Measurements from ENCODE around the gene CMSS1. TPM values are rescaled to one million over a fixed set of nuclear protein-coding genes. Genes with fewer than 3 reads are reported as not detected.

Gene CMSS1
- total and polyA plus RNA-seq, 5 donors from 2014 or later: 20.5 to 34.0 (median 22.0) TPM

DNA sequence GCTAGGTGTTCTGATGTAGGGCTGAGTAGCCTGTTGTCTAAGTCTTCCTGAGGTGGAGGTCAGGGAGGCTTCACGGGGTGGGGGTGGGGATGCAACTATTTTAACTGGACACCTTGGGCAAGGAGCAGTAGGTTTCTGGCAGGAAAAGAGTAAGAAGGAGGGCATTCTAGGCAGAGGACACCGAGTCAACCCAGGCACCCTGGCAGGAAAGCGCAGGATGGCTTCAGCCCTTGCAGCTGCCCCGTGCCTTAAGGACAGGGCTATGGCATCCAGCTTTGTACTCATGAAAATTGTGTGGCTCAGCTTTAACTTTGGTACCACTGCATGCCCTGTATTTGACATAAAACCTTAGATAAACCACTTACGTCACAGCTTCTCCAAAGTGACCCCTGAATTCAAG is 303.0 kb downstream of the CMSS1 start:
- no peaks in the 10 kb centered on the region for H3K9me3 ChIP-seq (ENCODE audit: control insufficient read depth in 2 of 2, low read length in 2 of 2)
- Mint-ChIP-seq H3K4me1 (peaks cover 0 to 3% (median 0%) of the 10 kb centered on the region in 4 donors), H3K9me3 (no peaks in the 10 kb centered on the region), H3K27ac (no peak overlapping the region), H3K4me3 (no peak overlapping the region), H3K27me3 (no peaks in the 10 kb centered on the region), H3K36me3 (peaks cover 11% of the 10 kb centered on the region)
- ATAC-seq (ENCODE audit: low read depth in 2 of 2) (no peak), DNase-seq (no peak)
- no peaks in the 10 kb centered on the region for H3K27me3 ChIP-seq (ENCODE audit: control insufficient read depth, insufficient read depth, low read length)
- H3K36me3 ChIP-seq (ENCODE audit: control insufficient read depth, insufficient read depth, low read length): no peaks in the 10 kb centered on the region
- H3K27ac ChIP-seq (ENCODE audit: insufficient read depth, low read length, poor library complexity, severe bottlenecking): no peak overlapping the region
- H3K4me3 ChIP-seq (ENCODE audit: low read depth, low read length): no peak overlapping the region
- no peaks in the 10 kb centered on the region for H3K4me1 ChIP-seq (ENCODE audit: control insufficient read depth, insufficient read depth, low read length, poor library complexity, severe bottlenecking)

DNA sequence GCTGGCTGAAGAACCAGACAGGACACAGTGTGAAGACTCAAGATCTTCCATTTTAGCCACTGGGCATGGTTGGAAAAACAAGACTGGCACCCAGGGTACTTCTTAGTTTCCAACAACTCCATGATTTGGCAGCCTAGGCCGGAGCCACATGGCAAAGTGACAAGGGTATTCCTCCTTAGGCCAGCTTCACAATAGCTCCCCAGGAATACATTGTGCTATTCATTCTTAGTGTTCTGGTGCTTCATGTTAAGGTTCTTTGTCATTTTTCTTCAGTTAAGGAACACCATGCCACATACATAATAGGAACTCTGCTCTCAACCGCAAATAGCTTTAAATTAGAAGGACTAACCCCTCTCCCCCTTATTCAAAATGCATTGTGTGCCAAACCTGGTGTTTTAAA is 304.7 kb downstream of the CMSS1 start:
- Mint-ChIP-seq H3K36me3 (peaks cover 11% of the 10 kb centered on the region), H3K9me3 (no peaks in the 10 kb centered on the region), H3K4me1 (peaks cover 0 to 3% (median 0%) of the 10 kb centered on the region in 4 donors), H3K4me3 (no peak overlapping the region), H3K27me3 (no peaks in the 10 kb centered on the region), H3K27ac (no peak overlapping the region)
- Histone ChIP-seq H3K27me3 (ENCODE audit: control insufficient read depth, insufficient read depth, low read length) (no peaks in the 10 kb centered on the region), H3K4me1 (ENCODE audit: control insufficient read depth, insufficient read depth, low read length, poor library complexity, severe bottlenecking) (no peaks in the 10 kb centered on the region), H3K9me3 (ENCODE audit: control insufficient read depth in 2 of 2, low read length in 2 of 2) (no peaks in the 10 kb centered on the region), H3K36me3 (ENCODE audit: control insufficient read depth, insufficient read depth, low read length) (no peaks in the 10 kb centered on the region), H3K4me3 (ENCODE audit: low read depth, low read length) (no peak overlapping the region), H3K27ac (ENCODE audit: insufficient read depth, low read length, poor library complexity, severe bottlenecking) (no peak overlapping the region)
- ATAC-seq (ENCODE audit: low read depth in 2 of 2) (no peak), DNase-seq (no peak)

DNA sequence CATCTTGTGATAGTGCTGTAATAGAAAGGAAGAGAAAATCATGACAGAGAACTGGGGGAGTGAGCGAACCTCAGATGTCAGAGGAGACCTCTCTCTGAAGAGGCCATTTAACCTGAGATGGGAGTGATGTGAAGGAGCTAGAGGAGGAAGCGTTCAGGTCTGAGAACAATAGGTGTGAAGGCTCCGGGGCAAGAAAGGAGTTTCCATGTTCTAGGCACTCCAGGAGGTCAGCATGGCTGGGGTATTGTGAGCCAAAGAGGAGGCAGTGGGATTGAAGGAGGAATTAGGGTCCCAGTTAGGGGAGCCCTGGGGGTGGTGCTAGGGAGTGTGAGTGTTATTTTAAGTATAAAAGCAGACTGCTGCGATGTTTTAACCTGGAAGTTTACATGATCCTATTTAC is 305.4 kb downstream of the CMSS1 start:
- Histone ChIP-seq H3K4me1 (ENCODE audit: control insufficient read depth, insufficient read depth, low read length, poor library complexity, severe bottlenecking) (no peaks in the 10 kb centered on the region), H3K4me3 (ENCODE audit: low read depth, low read length) (no peak overlapping the region), H3K9me3 (ENCODE audit: control insufficient read depth in 2 of 2, low read length in 2 of 2) (no peaks in the 10 kb centered on the region), H3K27ac (ENCODE audit: insufficient read depth, low read length, poor library complexity, severe bottlenecking) (no peak overlapping the region), H3K36me3 (ENCODE audit: control insufficient read depth, insufficient read depth, low read length) (no peaks in the 10 kb centered on the region), H3K27me3 (ENCODE audit: control insufficient read depth, insufficient read depth, low read length) (no peaks in the 10 kb centered on the region)
- H3K36me3 Mint-ChIP-seq: peaks cover 11% of the 10 kb centered on the region
- no peak overlapping the region for H3K4me3 Mint-ChIP-seq
- no peaks in the 10 kb centered on the region for H3K9me3 Mint-ChIP-seq
- ATAC-seq (ENCODE audit: low read depth in 2 of 2) (no peak), DNase-seq (no peak)
- no peaks in the 10 kb centered on the region for H3K27me3 Mint-ChIP-seq
- H3K4me1 Mint-ChIP-seq: peaks cover 0 to 3% (median 0%) of the 10 kb centered on the region in 4 donors
- H3K27ac Mint-ChIP-seq: no peak overlapping the region

GRCh38 chr3:100124201-100124761 is 306.6 kb downstream of the CMSS1 start:
- no peak for ATAC-seq (ENCODE audit: low read depth in 2 of 2)
- H3K36me3 Mint-ChIP-seq: peaks cover 11% of the 10 kb centered on the region
- DNase-seq: no peak
- peaks cover 0 to 1% (median 0%) of the 10 kb centered on the region in 4 donors for H3K4me1 Mint-ChIP-seq
- no peak overlapping the region for H3K4me3 Mint-ChIP-seq
- H3K36me3 ChIP-seq (ENCODE audit: control insufficient read depth, insufficient read depth, low read length): no peaks in the 10 kb centered on the region
- no peak overlapping the region for H3K27ac ChIP-seq (ENCODE audit: insufficient read depth, low read length, poor library complexity, severe bottlenecking)
- no peaks in the 10 kb centered on the region for H3K9me3 ChIP-seq (ENCODE audit: control insufficient read depth in 2 of 2, low read length in 2 of 2)
- H3K27me3 Mint-ChIP-seq: no peaks in the 10 kb centered on the region
- no peaks in the 10 kb centered on the region for H3K4me1 ChIP-seq (ENCODE audit: control insufficient read depth, insufficient read depth, low read length, poor library complexity, severe bottlenecking)
- H3K9me3 Mint-ChIP-seq: no peaks in the 10 kb centered on the region
- H3K27me3 ChIP-seq (ENCODE audit: control insufficient read depth, insufficient read depth, low read length): no peaks in the 10 kb centered on the region
- no peak overlapping the region for H3K27ac Mint-ChIP-seq
- no peak overlapping the region for H3K4me3 ChIP-seq (ENCODE audit: low read depth, low read length)

DNA sequence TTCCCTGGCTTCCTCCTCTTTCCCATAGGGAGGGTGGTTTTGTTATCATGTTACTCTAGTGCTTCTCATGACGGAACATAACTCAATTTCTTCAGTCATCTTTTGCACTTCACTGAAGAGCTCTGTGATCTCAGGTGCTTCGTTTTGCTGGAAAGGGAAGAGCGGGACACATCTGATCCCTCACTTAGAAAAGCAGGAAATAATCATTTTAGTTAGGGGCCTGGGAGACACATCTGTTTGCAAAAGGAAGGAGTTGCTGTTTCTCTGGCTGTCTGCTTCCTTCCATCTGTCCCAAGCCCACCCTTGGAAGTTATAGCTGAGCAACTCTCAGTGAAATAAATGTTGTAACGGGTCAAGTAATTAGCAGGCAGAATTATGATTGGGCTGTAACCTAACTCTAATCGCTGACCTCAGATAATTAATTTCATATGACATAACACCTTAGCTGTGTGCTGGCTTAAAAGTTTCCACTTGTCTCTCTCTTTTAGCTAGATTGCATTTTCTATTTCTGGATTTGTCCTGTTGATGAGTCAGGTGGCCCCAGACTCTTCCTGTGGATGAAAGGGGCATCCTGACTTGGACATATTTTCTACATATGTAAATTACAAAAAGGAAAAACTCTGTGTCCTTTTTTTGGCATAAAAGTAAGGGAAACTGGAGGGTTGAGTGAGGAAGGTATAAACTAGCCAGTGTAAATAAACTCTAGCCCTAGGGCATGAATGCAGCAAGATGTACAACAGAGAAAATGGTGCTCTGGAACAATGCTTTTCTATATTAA is 307.7 kb downstream of the CMSS1 start:
- no peaks in the 10 kb centered on the region for H3K4me1 Mint-ChIP-seq
- Histone ChIP-seq H3K9me3 (ENCODE audit: control insufficient read depth in 2 of 2, low read length in 2 of 2) (no peaks in the 10 kb centered on the region), H3K4me3 (ENCODE audit: low read depth, low read length) (no peak overlapping the region), H3K27ac (ENCODE audit: insufficient read depth, low read length, poor library complexity, severe bottlenecking) (no peak overlapping the region), H3K27me3 (ENCODE audit: control insufficient read depth, insufficient read depth, low read length) (no peaks in the 10 kb centered on the region), H3K4me1 (ENCODE audit: control insufficient read depth, insufficient read depth, low read length, poor library complexity, severe bottlenecking) (no peaks in the 10 kb centered on the region), H3K36me3 (ENCODE audit: control insufficient read depth, insufficient read depth, low read length) (no peaks in the 10 kb centered on the region)
- H3K27ac Mint-ChIP-seq: no peak overlapping the region
- DNase-seq (no peak), ATAC-seq (ENCODE audit: low read depth in 2 of 2) (no peak)
- peaks cover 11% of the 10 kb centered on the region for H3K36me3 Mint-ChIP-seq
- no peaks in the 10 kb centered on the region for H3K9me3 Mint-ChIP-seq
- H3K4me3 Mint-ChIP-seq: no peak overlapping the region
- no peaks in the 10 kb centered on the region for H3K27me3 Mint-ChIP-seq

DNA sequence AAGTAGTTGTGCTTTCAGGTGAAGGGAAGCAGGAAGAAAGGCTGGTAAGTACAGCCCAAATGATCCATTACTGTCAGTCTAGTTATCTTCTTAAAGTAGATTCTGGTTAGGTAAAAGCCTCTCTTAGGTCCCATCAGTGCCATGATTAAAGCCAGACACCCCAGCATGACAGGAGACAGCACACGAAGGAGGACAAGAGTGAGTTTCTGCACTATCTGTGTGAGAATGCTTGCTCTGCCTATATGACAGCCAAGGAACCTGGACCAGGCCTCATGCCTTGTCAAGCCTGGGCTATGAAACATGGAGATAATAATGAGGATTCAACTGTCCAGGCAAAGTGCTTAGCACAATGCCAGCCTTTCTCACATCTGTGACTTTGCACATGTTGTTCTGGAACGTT is 310.1 kb downstream of the CMSS1 start:
- peaks cover 11% of the 10 kb centered on the region for H3K36me3 Mint-ChIP-seq
- Histone ChIP-seq H3K4me1 (ENCODE audit: control insufficient read depth, insufficient read depth, low read length, poor library complexity, severe bottlenecking) (no peaks in the 10 kb centered on the region), H3K9me3 (ENCODE audit: control insufficient read depth in 2 of 2, low read length in 2 of 2) (no peaks in the 10 kb centered on the region), H3K27me3 (ENCODE audit: control insufficient read depth, insufficient read depth, low read length) (no peaks in the 10 kb centered on the region), H3K36me3 (ENCODE audit: control insufficient read depth, insufficient read depth, low read length) (no peaks in the 10 kb centered on the region), H3K4me3 (ENCODE audit: low read depth, low read length) (no peak overlapping the region), H3K27ac (ENCODE audit: insufficient read depth, low read length, poor library complexity, severe bottlenecking) (no peak overlapping the region)
- ATAC-seq (ENCODE audit: low read depth in 2 of 2) (no peak), DNase-seq (no peak)
- H3K4me1 Mint-ChIP-seq: no peaks in the 10 kb centered on the region
- no peaks in the 10 kb centered on the region for H3K9me3 Mint-ChIP-seq
- H3K4me3 Mint-ChIP-seq: no peak overlapping the region
- no peaks in the 10 kb centered on the region for H3K27me3 Mint-ChIP-seq
- no peak overlapping the region for H3K27ac Mint-ChIP-seq

- no peaks in the 10 kb centered on the region for H3K9me3 Mint-ChIP-seq
- peaks cover 6% of the 10 kb centered on the region for H3K36me3 Mint-ChIP-seq
- Histone ChIP-seq H3K4me3 (ENCODE audit: low read depth, low read length) (no peak overlapping the region), H3K27me3 (ENCODE audit: control insufficient read depth, insufficient read depth, low read length) (no peaks in the 10 kb centered on the region), H3K9me3 (ENCODE audit: control insufficient read depth in 2 of 2, low read length in 2 of 2) (no peaks in the 10 kb centered on the region), H3K4me1 (ENCODE audit: control insufficient read depth, insufficient read depth, low read length, poor library complexity, severe bottlenecking) (no peaks in the 10 kb centered on the region), H3K36me3 (ENCODE audit: control insufficient read depth, insufficient read depth, low read length) (no peaks in the 10 kb centered on the region), H3K27ac (ENCODE audit: insufficient read depth, low read length, poor library complexity, severe bottlenecking) (no peak overlapping the region)
- no peak overlapping the region for H3K4me3 Mint-ChIP-seq
- H3K4me1 Mint-ChIP-seq: no peaks in the 10 kb centered on the region
- H3K27me3 Mint-ChIP-seq: no peaks in the 10 kb centered on the region
- H3K27ac Mint-ChIP-seq: no peak overlapping the region
- DNase-seq (no peak), ATAC-seq (ENCODE audit: low read depth in 2 of 2) (no peak)
These were observed 310.9 kb downstream of the CMSS1 start for GRCh38 chr3:100128565-100128964.

DNA sequence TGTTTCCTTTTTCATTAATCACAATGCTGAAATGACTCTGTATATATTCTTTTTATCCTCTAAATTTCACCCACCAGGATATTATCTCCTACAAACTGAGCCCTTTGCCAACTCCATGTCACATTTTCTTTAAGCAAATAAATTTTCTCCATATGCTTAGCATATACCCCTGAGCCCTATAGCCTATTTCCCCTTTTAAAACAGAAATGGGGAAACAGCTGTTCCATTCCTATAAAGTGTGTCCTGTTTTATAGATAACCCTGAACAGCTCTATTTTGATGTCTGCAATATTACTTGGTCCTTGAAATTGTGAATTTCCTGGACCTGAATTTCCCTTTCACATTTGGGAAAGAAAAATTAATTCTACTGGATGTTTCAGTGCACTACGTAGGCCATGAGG is 312.3 kb downstream of the CMSS1 start:
- Mint-ChIP-seq H3K27me3 (no peaks in the 10 kb centered on the region), H3K9me3 (no peaks in the 10 kb centered on the region)

More for the DNA sequence above, 312.3 kb downstream of the CMSS1 start:
- no peak overlapping the region for H3K4me3 ChIP-seq (ENCODE audit: low read depth, low read length)
- no peak overlapping the region for H3K27ac ChIP-seq (ENCODE audit: insufficient read depth, low read length, poor library complexity, severe bottlenecking)
- H3K4me1 ChIP-seq (ENCODE audit: control insufficient read depth, insufficient read depth, low read length, poor library complexity, severe bottlenecking): no peaks in the 10 kb centered on the region
- H3K27me3 ChIP-seq (ENCODE audit: control insufficient read depth, insufficient read depth, low read length): no peaks in the 10 kb centered on the region
- Mint-ChIP-seq H3K4me1 (no peaks in the 10 kb centered on the region), H3K4me3 (no peak overlapping the region), H3K36me3 (no peaks in the 10 kb centered on the region), H3K27ac (peak overlapping the region in 1 of 3 donors; percentile 4)
- no peaks in the 10 kb centered on the region for H3K9me3 ChIP-seq (ENCODE audit: control insufficient read depth in 2 of 2, low read length in 2 of 2)
- DNase-seq: no peak
- ATAC-seq (ENCODE audit: low read depth in 2 of 2): no peak
- H3K36me3 ChIP-seq (ENCODE audit: control insufficient read depth, insufficient read depth, low read length): no peaks in the 10 kb centered on the region

Measured in CD4-positive, CD25-positive, alpha-beta regulatory T cell (primary cell).